Epithelial cell of prostate (primary cell): ENCODE data around the gene PLK5.
"Not testable (repeated sequence)": the region's sequence is repeated elsewhere in the genome, so short reads cannot be mapped to it uniquely, and the experiment has no call there.

ENCODE experiments used
- DNase-seq: peaks from one replicate; pipeline ENCODE4 v3.0.0-alpha.2; 2011; ENCODE audit warnings: low read depth, low spot score
- H3K27ac ChIP-seq: fragments of 450-650 bp; 2 replicates; pipeline ENCODE4 v1.5.1; 2017; ENCODE audit warnings: mild to moderate bottlenecking

The PLK5 gene

DNA sequence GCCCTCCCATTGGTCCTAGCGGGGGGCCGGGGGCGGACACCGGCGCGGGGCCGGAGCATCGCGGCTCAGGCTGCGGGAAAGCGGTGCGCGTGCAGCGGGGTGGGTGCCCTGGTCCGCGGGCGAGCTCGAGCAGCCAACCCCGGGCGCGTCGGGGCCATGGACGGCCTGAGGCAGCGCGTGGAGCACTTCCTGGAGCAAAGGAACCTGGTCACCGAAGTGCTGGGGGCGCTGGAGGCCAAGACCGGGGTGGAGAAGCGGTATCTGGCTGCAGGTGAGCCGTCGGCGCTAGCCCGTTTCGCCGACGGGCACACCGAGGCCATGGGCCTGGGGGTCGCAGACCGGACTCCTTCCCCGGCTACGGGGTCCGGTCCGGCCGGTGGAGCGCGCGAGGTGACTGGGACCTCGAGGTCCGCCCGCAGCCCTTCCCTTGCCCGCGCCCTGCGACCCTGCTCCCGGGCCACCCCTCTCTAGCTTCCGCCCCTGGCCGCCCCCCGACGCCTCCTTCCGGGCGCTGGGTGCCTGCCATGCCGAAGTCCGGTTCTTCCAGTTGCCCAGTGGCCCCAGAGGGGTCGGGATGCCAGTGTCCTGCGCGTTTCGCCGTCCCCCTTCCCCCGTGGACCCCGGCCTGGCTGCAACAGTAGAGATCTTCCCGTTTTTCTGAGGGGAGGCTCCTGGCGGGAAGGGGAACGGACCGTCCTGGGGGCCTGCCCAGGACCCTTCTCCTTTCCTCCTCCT lies 32.6 kb upstream of the PLK5 start, which contains the start of gene REEP6:
Gene REEP6 (plus strand): TSS at position 68 of the 735 bp plus-strand sequence. CDS start 89 bp downstream, at position 157.
- H3K27ac ChIP-seq, result no peak within 1 kb of the TSS

DNA sequence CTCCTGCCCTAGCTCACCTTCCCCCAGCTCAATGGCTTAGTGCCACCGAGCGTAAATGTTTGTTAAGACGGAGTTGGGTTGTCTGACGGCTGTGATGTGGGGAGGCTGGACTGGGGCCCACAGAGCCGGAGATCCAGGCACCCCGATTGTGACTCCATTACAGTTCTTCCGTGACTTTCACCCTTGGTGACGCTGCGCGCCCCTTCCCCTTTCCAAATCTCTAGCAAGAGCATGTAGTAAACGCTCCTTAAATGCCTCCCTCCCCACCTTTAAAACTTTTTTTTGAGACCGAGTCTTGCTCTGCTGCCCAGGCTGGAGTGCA lies 32.1 kb upstream of the PLK5 start:
- DNase-seq, result no peak
- no peak overlapping the region for H3K27ac ChIP-seq

More for the DNA sequence above, 32.6 kb upstream of the PLK5 start, which contains the start of gene REEP6:
- no peak for DNase-seq

GRCh38 chr19:1492474-1493006 lies 31.3 kb upstream of the PLK5 start:
- no peak overlapping the region for H3K27ac ChIP-seq
- DNase-seq, result no peak

DNA sequence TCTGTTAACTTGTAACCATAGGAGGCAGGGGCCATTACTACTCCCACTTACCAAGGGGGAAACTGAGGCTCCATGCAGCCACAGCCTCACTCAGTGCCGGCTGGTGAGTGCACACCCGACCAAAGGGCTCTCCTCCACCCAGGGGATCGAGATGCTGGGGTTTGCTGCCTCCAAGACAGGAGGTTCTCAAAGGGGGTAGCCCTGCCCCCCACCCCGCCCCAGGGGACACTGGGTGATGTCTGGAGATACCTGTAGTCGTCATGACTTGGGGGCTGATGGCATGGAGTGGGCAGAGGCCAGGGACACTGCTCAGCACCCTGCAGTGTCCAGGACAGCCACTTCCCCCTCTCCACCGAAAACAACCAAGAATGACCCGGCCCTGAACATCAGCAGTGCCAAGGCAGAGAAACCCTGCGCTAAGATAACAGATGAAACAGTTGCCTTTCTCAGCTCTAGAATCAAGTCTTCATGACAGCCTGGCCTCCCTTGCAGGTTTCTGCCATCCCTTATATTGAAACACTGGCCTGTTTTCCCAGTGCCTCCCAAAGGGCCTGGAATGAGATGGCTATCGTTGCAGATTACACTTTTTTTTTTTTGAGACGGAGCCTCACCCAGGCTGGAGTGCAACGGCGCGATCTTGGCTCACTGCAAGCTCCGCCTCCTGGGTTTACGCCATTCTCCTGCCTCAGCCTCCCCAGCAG lies 29.6 kb upstream of the PLK5 start:
- no peak overlapping the region for H3K27ac ChIP-seq

GRCh38 chr19:1495051-1495798 lies 28.7 kb upstream of the PLK5 start:
- no peak overlapping the region for H3K27ac ChIP-seq
- DNase-seq, result no peak

More for the DNA sequence above, 29.6 kb upstream of the PLK5 start:
- DNase-seq, result no peak

GRCh38 chr19:1495799-1496713 lies 27.8 kb upstream of the PLK5 start:
- DNase-seq, result no peak
- H3K27ac ChIP-seq, result no peak overlapping the region

DNA sequence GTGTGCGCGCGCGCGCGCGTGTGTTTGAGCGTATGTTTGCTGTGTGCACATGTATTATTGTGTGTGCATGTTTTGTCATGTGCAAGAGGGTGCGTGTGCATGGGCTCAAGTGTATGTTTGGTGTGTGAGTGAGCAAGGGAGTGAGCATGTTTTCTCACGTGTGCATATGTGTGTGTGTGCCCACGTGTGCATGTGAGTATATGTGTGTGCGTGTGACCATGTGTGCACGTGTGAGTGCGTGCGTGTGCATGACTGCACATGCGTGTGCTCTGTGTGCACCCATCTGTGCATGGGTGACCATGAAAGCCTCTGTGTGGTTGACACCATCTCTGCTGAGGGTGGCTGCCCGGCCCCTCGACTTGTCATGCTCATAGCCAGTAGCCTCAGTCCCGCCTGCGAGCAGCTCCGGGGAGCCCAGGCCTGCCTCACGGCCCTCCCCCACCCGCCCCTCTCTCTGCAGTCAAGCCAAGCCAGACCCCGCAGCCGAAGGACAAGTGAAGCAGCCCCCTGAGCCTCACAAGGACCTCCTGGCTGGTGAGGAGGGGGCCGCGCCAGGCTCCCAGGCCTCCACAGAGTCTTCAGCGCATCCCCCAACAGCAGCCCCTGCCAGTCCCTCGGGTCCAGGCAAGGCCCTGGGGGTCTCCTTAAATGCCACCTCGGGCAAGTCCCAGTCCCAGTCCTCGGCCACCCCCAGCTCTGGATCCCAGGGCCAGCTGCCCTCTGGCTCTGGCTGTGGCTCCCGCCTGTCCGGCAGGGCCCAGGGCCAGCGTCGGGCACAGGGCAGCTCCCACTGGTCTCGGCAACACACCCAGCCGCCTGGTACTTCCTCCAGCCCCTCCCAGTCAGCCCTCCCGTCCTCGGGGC lies 26.9 kb upstream of the PLK5 start:
- DNase-seq, result no peak
- H3K27ac ChIP-seq, result no peak overlapping the region

- no peak for DNase-seq
Observed at GRCh38 chr19:1497578-1498235, 26.2 kb upstream of the PLK5 start.

DNA sequence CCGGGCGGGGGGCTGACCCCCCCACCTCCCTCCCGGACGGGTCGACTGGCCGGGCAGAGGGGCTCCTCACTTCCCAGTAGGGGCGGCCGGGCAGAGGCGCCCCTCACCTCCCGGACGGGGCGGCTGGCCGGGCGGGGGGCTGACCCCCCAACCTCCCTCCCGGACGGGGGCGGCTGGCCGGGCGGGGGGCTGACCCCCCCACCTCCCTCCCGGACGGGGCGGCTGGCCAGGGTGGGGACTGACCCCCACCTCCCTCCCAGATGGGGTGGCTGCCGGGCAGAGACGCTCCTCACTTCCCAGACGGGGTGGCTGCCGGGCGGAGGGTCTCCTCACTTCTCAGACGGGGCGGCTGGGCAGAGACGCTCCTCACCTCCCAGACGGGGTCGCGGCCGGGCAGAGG lies 24.6 kb upstream of the PLK5 start:
- not testable (repeated sequence) for H3K27ac ChIP-seq, DNase-seq

More at GRCh38 chr19:1497578-1498235, 26.2 kb upstream of the PLK5 start:
- no peak overlapping the region for H3K27ac ChIP-seq

DNA sequence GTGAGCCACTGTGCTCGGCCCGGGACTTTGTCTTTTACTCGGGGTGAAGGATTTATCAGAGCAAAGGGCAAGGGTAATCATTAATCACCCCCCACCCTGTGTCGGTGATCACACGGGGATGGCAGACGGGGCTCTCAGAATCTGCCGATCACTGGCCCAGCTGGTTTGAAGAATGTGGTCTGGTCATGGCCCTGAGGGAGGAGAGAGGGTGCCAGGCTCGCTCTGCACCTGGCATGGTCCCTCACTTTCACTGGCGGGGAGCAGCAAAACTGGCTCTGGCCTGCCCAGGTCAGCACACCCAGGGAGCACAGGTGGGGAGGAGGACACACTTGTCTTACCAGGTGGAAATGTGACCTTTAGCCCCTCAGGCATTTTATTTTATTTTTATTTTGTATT lies 22.7 kb upstream of the PLK5 start:
- no peak for DNase-seq

DNA sequence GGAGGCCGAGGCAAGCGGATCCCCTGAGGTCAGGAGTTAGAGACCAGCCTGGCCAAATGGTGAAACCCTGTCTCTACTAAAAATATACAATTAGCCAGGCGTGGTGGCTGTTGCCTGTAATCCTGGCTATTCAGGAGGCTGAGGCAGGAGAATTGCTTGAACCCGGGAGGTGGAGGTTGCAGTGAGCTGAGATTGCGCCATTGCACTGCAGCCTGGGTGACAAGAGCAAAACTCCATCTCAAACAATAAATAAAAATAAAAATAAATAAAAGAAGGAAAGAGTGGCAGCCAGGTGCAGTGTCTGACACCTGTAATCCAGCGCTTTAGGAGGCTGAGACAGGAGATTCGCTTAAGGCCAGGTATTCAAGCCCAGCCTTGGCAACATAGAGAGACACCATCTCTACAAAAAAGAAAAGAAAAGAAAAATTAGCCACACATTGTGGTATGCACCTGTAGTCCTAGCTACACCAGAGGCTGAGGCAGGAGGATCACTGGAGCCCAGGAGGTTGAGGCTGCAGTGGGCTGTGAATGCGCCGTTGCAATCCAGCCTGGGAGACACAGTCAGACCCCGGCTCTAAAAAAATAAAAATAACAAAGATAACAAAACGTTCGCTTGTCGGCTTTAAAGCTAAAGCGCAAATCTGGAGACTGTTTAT lies 21.3 kb upstream of the PLK5 start:
- DNase-seq, result no peak
- no peak overlapping the region for H3K27ac ChIP-seq

More for the DNA sequence above, 22.7 kb upstream of the PLK5 start:
- H3K27ac ChIP-seq, result no peak overlapping the region

DNA sequence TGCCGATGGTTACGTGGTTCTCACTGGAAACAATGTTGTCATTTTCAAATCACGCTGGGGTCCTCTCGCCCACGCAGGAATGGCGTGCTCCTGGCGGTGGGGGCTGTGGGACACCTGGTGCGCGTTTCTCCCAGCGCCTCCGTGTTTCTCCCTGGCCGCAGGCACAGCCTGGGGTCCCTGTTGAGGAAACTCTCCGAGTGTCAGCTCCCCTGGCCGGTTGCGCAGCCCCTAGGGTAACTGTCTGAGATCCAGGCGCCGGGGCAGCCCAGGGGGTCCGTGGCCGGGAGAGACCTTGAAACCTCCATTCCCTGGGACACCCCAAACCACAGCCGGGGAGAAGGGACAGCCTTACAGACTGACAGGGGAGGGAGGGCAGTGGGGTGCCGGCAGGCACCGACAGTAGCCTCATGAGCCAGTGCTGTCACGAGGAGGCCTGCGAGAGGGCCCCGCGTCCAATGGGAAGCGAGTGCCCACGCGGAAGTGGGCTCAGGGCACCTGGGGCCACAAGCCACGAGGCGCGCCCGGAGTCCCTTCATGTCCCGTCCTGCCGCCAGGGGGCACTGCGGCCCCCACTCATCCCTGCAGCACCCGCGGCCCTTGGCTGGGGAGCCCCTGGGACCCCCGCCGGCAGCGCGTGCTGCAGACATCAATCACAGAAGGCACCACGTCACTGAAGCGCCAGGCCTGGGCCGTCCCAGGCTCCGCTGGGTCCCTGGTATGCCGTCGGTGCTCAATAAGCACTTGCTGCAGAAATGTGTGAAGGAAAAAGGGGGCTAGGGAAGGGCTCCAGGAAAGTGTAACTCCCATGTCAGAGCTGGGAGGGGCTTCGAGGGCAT lies 20.6 kb upstream of the PLK5 start:
- H3K27ac ChIP-seq, result no peak overlapping the region

GRCh38 chr19:1503925-1504773 lies 19.7 kb upstream of the PLK5 start:
- DNase-seq, result no peak
- H3K27ac ChIP-seq, result no peak overlapping the region

More for the DNA sequence above, 20.6 kb upstream of the PLK5 start:
- DNase-seq, result no peak

DNA sequence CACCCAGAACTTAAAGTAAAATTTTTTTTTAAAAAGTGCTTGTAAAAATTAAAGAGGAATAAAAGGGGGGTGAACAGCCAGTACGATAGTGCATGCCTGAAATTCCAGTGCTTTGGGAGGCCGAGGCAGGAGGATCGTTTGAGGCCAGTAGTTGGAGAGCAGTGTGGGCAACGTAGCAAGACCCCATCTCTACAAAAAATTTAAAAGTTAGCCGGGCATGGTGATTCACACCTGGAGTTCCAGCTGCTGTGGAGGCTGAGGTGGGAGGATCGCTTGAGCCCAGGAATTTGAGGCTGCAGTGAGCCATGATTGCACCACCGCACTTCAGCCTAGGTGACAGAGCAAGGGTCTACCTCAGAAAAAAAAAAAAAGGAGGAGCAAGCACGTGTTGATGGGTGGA lies 18.9 kb upstream of the PLK5 start:
- H3K27ac ChIP-seq, result no peak overlapping the region
- no peak for DNase-seq

- no peak overlapping the region for H3K27ac ChIP-seq
Observed at GRCh38 chr19:1505991-1506881, 17.6 kb upstream of the PLK5 start.

More at GRCh38 chr19:1505991-1506881, 17.6 kb upstream of the PLK5 start:
- no peak for DNase-seq
